Measurements from ENCODE around the gene UBE2S. TPM values are rescaled to one million over a fixed set of nuclear protein-coding genes. Genes with fewer than 3 reads are reported as not detected.

Gene UBE2S
- total RNA-seq, 2 donors from 2014 or later = 10.3 to 49.9 TPM

DNA sequence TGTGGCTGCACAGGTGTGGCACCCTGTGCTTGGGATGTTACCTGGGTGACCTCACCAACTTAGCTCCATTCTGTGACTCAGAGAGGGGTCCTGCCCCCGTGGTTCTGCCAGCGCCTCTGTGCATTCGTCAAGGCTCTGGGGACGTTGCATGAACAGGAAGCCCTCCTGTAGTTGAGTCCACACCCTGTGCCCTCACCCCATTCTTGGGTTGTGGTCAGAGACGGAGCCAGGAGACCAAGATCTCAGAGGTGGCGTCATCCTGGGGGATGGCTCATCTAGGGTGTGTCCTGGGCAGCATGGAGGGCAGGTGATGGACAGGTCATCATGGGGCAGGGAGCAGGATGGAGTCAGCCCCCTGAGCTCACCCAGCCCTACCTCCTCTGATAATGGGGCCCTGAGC, 55.5 kb downstream of the UBE2S start:
- Histone ChIP-seq H3K4me1 (replicated peaks) (peaks cover 5% of the 10 kb centered on the region), H3K27me3 (replicated peaks; ENCODE audit: insufficient read depth) (peaks cover 3% of the 10 kb centered on the region), H3K36me3 (no peaks in the 10 kb centered on the region), H3K9me3 (no peaks in the 10 kb centered on the region), H3K27ac (no peak overlapping the region), H3K4me3 (no peak overlapping the region)
- 71% methylated on average over 6 of the region's 6 CpGs for WGBS
- no peak for DNase-seq (ENCODE audit: low spot score)
- TF ChIP-seq, protein P1, sequence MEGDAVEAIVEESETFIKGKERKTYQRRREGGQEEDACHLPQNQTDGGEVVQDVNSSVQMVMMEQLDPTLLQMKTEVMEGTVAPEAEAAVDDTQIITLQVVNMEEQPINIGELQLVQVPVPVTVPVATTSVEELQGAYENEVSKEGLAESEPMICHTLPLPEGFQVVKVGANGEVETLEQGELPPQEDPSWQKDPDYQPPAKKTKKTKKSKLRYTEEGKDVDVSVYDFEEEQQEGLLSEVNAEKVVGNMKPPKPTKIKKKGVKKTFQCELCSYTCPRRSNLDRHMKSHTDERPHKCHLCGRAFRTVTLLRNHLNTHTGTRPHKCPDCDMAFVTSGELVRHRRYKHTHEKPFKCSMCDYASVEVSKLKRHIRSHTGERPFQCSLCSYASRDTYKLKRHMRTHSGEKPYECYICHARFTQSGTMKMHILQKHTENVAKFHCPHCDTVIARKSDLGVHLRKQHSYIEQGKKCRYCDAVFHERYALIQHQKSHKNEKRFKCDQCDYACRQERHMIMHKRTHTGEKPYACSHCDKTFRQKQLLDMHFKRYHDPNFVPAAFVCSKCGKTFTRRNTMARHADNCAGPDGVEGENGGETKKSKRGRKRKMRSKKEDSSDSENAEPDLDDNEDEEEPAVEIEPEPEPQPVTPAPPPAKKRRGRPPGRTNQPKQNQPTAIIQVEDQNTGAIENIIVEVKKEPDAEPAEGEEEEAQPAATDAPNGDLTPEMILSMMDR (IDR thresholded peaks at IDR 0.05) = no peak
- TF ChIP-seq POLR2AphosphoS5 (IDR thresholded peaks at IDR 0.05) (no peak), POLR2A (IDR thresholded peaks at IDR 0.05) (no peak)
- intact Hi-C loops (cut with DNase I) = no loop called here

DNA sequence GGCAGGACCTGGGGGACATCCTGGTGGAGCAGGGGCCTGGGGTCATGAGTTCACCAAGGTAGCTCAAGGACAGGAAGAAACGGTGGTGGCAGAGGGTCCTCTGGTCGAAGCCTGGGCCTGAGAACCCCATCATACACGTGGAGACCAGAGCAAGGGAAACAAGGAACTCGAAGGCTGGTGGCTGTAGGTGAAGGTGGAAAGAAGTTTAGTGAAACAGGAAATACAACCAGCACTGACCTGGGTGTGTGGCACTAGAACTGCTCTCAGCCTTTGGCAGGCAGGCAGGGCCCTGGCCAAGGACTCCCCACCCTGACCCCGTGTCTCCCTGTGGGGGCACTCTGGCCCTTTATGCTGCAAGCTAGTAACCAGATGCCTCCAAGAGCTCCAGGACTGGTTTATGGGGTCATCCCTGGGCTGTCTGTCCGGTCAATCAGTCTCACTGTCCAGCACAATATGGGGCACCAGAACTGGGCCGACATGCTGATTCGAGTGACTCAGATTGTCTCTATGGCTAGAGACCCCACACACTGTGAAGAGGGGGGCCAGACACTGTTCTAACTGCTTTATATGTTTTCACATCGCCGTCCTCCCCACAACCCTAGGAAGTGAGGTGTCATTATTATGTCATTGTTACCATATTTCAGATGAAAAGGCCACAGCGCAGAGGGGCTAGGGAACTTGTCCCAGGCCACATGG, 56.8 kb downstream of the UBE2S start:
- TF ChIP-seq, protein P1 (IDR thresholded peaks at IDR 0.05) = no peak
- TF ChIP-seq POLR2A (IDR thresholded peaks at IDR 0.05) = no peak
- TF ChIP-seq POLR2AphosphoS5 (IDR thresholded peaks at IDR 0.05) = no peak
- peaks cover 3% of the 10 kb centered on the region for H3K27me3 ChIP-seq (replicated peaks; ENCODE audit: insufficient read depth)
- peaks cover 5% of the 10 kb centered on the region for H3K4me1 ChIP-seq (replicated peaks)
- intact Hi-C loops (cut with DNase I) = no loop called here
- H3K27ac ChIP-seq = no peak overlapping the region
- no peak overlapping the region for H3K4me3 ChIP-seq
- no peaks in the 10 kb centered on the region for H3K9me3 ChIP-seq
- H3K36me3 ChIP-seq = no peaks in the 10 kb centered on the region
- no peak for DNase-seq (ENCODE audit: low spot score)
- 65% methylated on average over 11 of the region's 11 CpGs for whole genome bisulfite sequencing

Other genes starting within 250 kb of the UBE2S start
- gene DNAAF3, start 241.2 kb downstream of the UBE2S start, total RNA-seq = 10 to 100 TPM in 1 of 2 donors, under 1 TPM in 1; 0.55 to 16.1 TPM
- 1 to 10 TPM in 1 of 2 donors, not detected in 1; 4.3 TPM for gene SYT5, start 227.5 kb downstream of the UBE2S start, total RNA-seq
- 1 to 10 TPM in 1 of 2 donors, not detected in 1; 4.0 TPM for gene PTPRH, start 198.3 kb downstream of the UBE2S start, total RNA-seq
- gene TMEM86B, start 179.0 kb downstream of the UBE2S start, total RNA-seq = 10 to 100 TPM in 1 of 2 donors, 1 to 10 TPM in 1; 1.5 to 10.8 TPM
- gene PPP6R1, start 148.8 kb downstream of the UBE2S start, total RNA-seq = 100 to 1,000 TPM in 1 of 2 donors, 10 to 100 TPM in 1; 49.5 to 112 TPM
- 10 to 100 TPM; 33.6 to 36.0 TPM for gene HSPBP1, start 127.7 kb downstream of the UBE2S start, total RNA-seq
- gene BRSK1, start 123.8 kb downstream of the UBE2S start, total RNA-seq = 10 to 100 TPM in 1 of 2 donors, 1 to 10 TPM in 1; 1.4 to 10.9 TPM
- gene TMEM150B, start 82.4 kb downstream of the UBE2S start, total RNA-seq = not detected
- 10 to 100 TPM; 17.8 to 32.3 TPM for gene KMT5C, start 67.9 kb downstream of the UBE2S start, total RNA-seq
- gene COX6B2, start 53.1 kb downstream of the UBE2S start, total RNA-seq = 10 to 100 TPM in 1 of 2 donors, not detected in 1; 10.2 TPM
- gene GARIN5B, start 44.5 kb downstream of the UBE2S start, total RNA-seq = 1 to 10 TPM in 1 of 2 donors, not detected in 1; 1.5 TPM
- gene IL11, start 37.3 kb downstream of the UBE2S start, total RNA-seq = 1 to 10 TPM in 1 of 2 donors, not detected in 1; 2.0 TPM
- gene TMEM190, start 31.0 kb downstream of the UBE2S start, total RNA-seq = not detected
- gene TMEM238, start 23.5 kb downstream of the UBE2S start, total RNA-seq = 100 to 1,000 TPM in 1 of 2 donors, 10 to 100 TPM in 1; 19.6 to 116 TPM
- 100 to 1,000 TPM; 439 to 554 TPM for gene RPL28, start 21.9 kb downstream of the UBE2S start, total RNA-seq
- not detected for gene SHISA7, start 35.5 kb upstream of the UBE2S start, total RNA-seq
- gene ISOC2, start 53.9 kb upstream of the UBE2S start, total RNA-seq = 100 to 1,000 TPM in 1 of 2 donors, 10 to 100 TPM in 1; 85.1 to 117 TPM
- gene C19orf85, start 57.0 kb upstream of the UBE2S start, total RNA-seq = not detected
- gene ZNF628, start 68.8 kb upstream of the UBE2S start, total RNA-seq = 10 to 100 TPM; 10.9 to 66.4 TPM
- gene NAT14, start 77.4 kb upstream of the UBE2S start, total RNA-seq = 10 to 100 TPM; 10.8 to 19.8 TPM
- gene SSC5D, start 80.6 kb upstream of the UBE2S start, total RNA-seq = 1 to 10 TPM; 5.6 to 8.6 TPM
- gene SBK2, start 129.3 kb upstream of the UBE2S start, total RNA-seq = not detected
- gene SBK3, start 137.8 kb upstream of the UBE2S start, total RNA-seq = under 1 TPM; 0.23 to 0.74 TPM
- 10 to 100 TPM in 1 of 2 donors, 1 to 10 TPM in 1; 8.7 to 10.8 TPM for gene ZNF579, start 173.1 kb upstream of the UBE2S start, total RNA-seq
- gene FIZ1, start 191.7 kb upstream of the UBE2S start, total RNA-seq = 10 to 100 TPM; 14.8 to 16.4 TPM
- gene ZNF524, start 192.5 kb upstream of the UBE2S start, total RNA-seq = 10 to 100 TPM; 30.2 to 54.8 TPM
- 10 to 100 TPM; 18.4 to 21.0 TPM for gene ZNF865, start 197.9 kb upstream of the UBE2S start, total RNA-seq
- gene ZNF784, start 216.8 kb upstream of the UBE2S start, total RNA-seq = 10 to 100 TPM in 1 of 2 donors, 1 to 10 TPM in 1; 8.9 to 17.2 TPM
- gene ZNF580, start 233.2 kb upstream of the UBE2S start, total RNA-seq = 10 to 100 TPM; 49.7 to 70.5 TPM
- gene ZNF581, start 235.9 kb upstream of the UBE2S start, total RNA-seq = 10 to 100 TPM; 19.7 to 20.6 TPM
- 10 to 100 TPM; 17.7 to 70.2 TPM for gene CCDC106, start 240.4 kb upstream of the UBE2S start, total RNA-seq
- gene U2AF2, start 247.2 kb upstream of the UBE2S start, total RNA-seq = 100 to 1,000 TPM in 1 of 2 donors, 10 to 100 TPM in 1; 99.2 to 224 TPM